Mononuclear cell (primary cell): ENCODE data around the gene SYNDIG1. TPM values are rescaled to one million over a fixed set of nuclear protein-coding genes. Genes with fewer than 3 reads are reported as not detected.
"Not testable (repeated sequence)": the region's sequence is repeated elsewhere in the genome, so short reads cannot be mapped to it uniquely, and the experiment has no call there.

Source experiments
- H3K27me3 ChIP-seq: 2 replicates; pipeline ENCODE4 v1.6.0; 2011; ENCODE audit warnings: low read length, control low read depth; ENCODE audit not compliant: insufficient read depth
- H3K4me1 ChIP-seq: 2 replicates; pipeline ENCODE4 v1.5.1; 2011; ENCODE audit warnings: mild to moderate bottlenecking, low read length, control low read depth; ENCODE audit not compliant: insufficient read depth
- H3K4me3 ChIP-seq: 2 replicates; pipeline ENCODE4 v1.5.1; 2011; ENCODE audit warnings: mild to moderate bottlenecking, low read length, moderate library complexity
- H3K9me3 ChIP-seq: 2 replicates; pipeline ENCODE4 v1.5.1; 2011; ENCODE audit warnings: low read depth, mild to moderate bottlenecking, control low read depth, low read length
- total RNA-seq: library from RNA; depleted of rRNA; stranded (reverse); fragments of >200 nt; gene quantifications from one replicate; pipeline ENCODE4 v1.2.3, GENCODE V29; 2012

SYNDIG1 gene
- total RNA-seq, 1 donor, result not detected

DNA sequence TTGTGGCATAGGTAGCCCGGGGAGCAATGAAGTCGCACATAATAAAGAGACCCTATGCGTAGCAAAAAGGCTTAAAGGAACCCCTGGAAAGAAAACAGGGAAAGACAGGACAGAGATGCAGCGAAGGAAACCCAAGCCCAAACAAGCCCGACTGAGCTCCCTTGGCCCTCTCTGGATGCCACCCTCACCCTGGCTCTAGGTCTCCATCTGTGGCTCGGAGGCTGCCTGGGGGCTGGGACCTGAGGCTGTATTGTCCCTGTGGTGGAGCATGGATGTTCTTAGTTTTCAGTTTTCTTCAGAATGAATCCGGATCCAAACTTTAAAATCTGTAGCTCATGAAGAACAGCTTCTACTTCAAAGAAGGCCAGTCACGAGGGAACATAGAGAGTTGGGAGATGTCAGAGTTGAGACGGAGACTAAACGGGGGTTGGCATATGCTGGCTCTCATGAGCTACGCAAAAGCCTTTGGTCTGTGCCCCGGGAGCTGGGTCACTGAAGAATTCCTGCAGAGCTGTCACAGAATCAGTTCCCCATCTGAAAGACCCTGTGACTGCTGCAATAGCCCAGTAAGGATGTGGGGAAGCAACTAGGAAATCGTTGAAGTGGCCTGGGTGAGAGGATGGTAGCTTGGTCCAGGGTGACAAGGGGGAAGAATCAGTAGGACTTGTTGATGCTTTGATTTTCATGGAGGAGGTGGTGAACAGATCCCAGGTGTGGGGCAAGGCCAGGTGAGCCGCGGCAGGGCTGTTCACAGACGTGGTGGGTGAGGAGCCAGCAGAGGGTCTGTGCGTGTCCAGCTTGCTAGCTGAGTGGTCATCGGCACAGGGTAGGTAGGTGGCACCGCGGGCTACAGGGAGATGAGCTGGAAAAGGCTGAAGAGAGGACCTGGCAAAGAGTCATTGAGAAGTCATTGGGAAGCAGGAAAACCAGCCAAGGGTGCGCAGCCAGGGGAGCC is 35.2 kb downstream of the SYNDIG1 start:
- H3K4me3 ChIP-seq, result no peak overlapping the region
- H3K9me3 ChIP-seq, result no peaks in the 10 kb centered on the region
- H3K4me1 ChIP-seq, result no peaks in the 10 kb centered on the region
- H3K27me3 ChIP-seq, result no peaks in the 10 kb centered on the region

DNA sequence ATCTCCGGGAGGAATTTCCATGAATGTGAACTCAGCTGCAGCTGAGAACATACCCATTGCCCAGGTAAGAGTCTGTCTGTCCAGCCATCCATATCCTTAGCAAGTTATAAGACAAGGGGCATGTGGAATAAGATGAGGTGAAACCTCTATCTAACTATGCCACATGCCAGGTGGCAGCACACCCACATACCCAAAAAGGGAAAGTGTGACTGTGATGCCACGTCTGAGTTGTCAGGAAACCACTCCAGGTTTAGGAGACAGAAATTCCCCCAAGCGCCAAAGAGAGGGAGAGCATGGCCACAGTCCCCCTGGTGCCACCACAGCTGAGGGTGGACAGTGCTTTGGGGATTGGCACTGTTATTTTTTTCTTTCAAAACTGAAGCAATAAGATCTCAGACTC is 36.7 kb downstream of the SYNDIG1 start:
- H3K27me3 ChIP-seq, result no peaks in the 10 kb centered on the region
- no peaks in the 10 kb centered on the region for H3K4me1 ChIP-seq
- no peaks in the 10 kb centered on the region for H3K9me3 ChIP-seq
- no peak overlapping the region for H3K4me3 ChIP-seq

DNA sequence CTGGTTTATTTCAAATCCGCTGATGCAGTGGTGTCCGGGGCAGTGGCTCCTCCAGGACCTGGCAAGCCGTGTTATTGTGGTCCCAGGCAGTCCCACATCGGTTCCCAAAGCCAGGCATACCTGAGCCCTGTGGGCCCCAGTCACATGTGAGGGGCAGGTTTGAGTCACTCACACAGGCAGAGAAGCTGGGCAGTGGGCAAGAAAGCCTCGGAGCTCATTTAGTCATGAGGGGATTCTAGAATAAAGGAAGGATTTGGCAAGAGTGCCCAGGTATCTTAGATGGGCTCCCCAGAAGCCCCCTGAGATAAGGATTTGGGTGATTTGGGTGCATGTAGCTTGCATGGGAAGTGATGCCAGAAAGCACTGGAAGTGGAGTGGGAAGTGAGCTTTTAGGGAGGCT is 37.3 kb downstream of the SYNDIG1 start:
- Histone ChIP-seq H3K27me3 (no peaks in the 10 kb centered on the region), H3K4me1 (no peaks in the 10 kb centered on the region), H3K4me3 (no peak overlapping the region), H3K9me3 (no peaks in the 10 kb centered on the region)

- Histone ChIP-seq H3K27me3 (no peaks in the 10 kb centered on the region), H3K9me3 (no peaks in the 10 kb centered on the region), H3K4me3 (no peak overlapping the region)
These were observed 37.9 kb downstream of the SYNDIG1 start for GRCh38 chr20:24507182-24507853.

DNA sequence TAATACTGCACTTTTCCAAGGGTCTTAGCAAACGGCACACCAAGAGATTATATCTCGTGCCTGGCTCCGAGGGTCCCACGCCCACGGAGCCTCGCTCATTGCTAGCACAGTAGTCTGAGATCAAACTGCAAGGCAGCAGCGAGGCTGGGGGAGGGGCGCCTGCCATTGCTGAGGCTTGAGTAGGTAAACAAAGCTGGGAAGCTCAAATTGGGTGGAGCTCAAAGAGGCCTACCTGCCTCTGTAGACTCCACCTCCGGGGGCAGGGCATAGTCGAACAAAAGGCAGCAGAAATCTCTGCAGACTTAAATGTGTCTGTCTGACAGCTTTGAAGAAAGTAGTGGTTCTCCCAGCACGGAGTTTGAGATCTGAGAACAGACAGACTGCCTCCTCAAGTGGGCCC is 43.0 kb downstream of the SYNDIG1 start:
- not testable (repeated sequence) for H3K27me3 ChIP-seq

More at GRCh38 chr20:24507182-24507853, 37.9 kb downstream of the SYNDIG1 start:
- H3K4me1 ChIP-seq, result no peaks in the 10 kb centered on the region

GRCh38 chr20:24518515-24518914 is 49.1 kb downstream of the SYNDIG1 start:
- H3K27me3 ChIP-seq, result no peaks in the 10 kb centered on the region
- H3K4me3 ChIP-seq, result no peak overlapping the region

More for the DNA sequence above, 43.0 kb downstream of the SYNDIG1 start:
- not testable (repeated sequence) for H3K9me3 ChIP-seq, H3K4me3 ChIP-seq, H3K4me1 ChIP-seq

DNA sequence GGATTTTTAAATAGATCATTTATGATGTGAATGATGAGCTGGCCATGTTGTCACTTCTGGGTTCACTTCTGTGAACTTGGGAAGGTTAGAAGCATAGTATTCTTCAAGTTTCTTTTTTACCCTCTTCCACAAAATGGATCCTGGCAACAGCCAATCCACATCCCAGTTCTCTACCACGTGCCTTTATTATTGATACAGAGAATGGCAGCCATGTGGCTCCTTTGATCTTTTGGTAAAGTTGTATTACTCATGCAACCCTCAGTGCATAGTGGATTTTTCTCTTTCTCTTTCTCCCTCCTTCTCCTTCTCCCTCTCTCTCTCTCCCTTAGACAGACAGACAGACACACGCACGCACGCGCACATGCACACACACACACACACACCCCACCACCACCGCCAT is 50.0 kb downstream of the SYNDIG1 start:
- Histone ChIP-seq H3K4me1 (no peaks in the 10 kb centered on the region), H3K9me3 (no peaks in the 10 kb centered on the region), H3K4me3 (no peak overlapping the region), H3K27me3 (no peaks in the 10 kb centered on the region)

More at GRCh38 chr20:24518515-24518914, 49.1 kb downstream of the SYNDIG1 start:
- Histone ChIP-seq H3K9me3 (no peaks in the 10 kb centered on the region), H3K4me1 (no peaks in the 10 kb centered on the region)

GRCh38 chr20:24521032-24521431 is 51.6 kb downstream of the SYNDIG1 start:
- no peaks in the 10 kb centered on the region for H3K4me1 ChIP-seq
- H3K9me3 ChIP-seq, result no peaks in the 10 kb centered on the region
- no peaks in the 10 kb centered on the region for H3K27me3 ChIP-seq
- H3K4me3 ChIP-seq, result no peak overlapping the region

DNA sequence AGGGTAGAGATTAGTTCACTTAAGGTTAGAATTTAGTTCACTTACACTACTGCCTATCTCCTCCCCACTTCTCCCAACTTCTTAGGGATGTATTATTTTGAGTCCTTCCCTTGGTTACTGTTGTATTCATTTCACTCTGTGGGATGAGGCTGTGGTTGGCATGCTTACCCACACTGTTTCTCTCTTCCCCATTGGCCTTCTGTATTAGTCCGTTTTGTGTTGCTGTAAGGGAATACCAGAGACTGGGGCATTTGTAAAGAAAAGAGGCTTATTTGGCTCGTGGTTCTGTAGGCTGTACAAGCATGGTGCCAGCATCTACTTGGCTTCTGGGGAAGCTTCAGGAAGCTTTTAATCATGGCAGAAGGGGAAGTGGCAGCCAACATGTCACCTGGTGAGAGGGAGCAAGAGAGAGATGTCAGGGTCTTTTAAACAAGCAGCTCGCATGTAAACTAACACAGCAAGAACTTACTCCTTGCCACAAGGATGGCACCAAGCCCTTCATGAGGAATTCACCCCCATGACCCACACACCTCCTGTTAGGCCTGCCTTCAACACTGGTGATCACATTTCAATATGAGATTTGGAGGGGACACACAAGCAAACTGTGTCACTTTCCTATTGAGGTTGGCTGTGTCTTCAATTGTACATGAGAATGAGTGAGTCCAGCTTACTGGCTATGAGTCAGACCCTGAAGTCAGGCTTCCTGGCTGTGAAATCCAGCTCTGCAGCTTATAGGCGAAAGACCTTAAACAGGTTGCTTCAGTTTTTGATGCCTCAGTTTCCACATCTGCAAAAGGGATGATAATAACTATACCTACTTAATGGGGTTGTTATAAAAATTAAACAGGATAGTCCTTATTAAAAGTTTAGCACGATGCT is 53.3 kb downstream of the SYNDIG1 start:
- Histone ChIP-seq H3K4me1 (no peaks in the 10 kb centered on the region), H3K27me3 (no peaks in the 10 kb centered on the region), H3K9me3 (no peaks in the 10 kb centered on the region), H3K4me3 (no peak overlapping the region)

GRCh38 chr20:24523661-24524060 is 54.2 kb downstream of the SYNDIG1 start:
- no peaks in the 10 kb centered on the region for H3K9me3 ChIP-seq
- H3K4me1 ChIP-seq, result no peaks in the 10 kb centered on the region
- H3K4me3 ChIP-seq, result no peak overlapping the region
- no peaks in the 10 kb centered on the region for H3K27me3 ChIP-seq

DNA sequence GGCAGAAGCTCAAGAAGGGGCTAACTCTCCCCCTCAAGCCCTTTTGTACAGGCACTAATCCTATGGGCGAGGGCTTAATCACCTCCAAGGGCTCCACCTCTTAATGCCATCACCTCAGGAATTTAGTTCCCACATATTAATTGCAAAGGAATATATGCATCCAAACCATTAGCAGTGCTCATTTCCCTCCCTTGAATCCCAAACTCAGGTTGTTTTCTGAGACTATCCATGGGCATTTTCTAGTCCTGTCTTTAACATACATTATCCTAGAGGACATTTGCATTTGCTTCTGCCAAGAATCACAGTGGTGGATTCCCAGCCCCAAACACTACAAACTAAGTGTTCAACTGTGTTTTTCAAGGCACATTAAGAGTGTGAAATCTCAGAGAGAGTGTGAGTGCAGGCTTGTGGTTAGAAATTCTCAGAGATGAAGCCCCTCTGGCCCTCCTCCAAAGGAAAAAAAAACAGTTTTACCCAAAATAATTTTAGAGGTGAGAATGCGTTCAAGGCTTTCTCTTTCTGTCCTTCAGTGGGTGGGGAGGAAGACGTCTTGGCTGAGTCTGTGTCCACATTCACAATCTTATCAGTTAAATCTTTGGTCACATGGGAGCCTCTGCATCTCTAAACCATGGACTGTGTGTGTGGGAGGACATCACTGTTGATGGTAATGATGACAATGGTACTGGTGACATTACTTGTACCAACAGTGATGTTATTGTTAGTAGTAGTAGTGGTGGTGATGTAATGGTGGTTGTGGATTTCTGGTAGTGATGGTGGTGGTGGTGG is 59.3 kb downstream of the SYNDIG1 start:
- Histone ChIP-seq H3K4me3 (no peak overlapping the region), H3K9me3 (no peaks in the 10 kb centered on the region), H3K27me3 (no peaks in the 10 kb centered on the region), H3K4me1 (no peaks in the 10 kb centered on the region)

DNA sequence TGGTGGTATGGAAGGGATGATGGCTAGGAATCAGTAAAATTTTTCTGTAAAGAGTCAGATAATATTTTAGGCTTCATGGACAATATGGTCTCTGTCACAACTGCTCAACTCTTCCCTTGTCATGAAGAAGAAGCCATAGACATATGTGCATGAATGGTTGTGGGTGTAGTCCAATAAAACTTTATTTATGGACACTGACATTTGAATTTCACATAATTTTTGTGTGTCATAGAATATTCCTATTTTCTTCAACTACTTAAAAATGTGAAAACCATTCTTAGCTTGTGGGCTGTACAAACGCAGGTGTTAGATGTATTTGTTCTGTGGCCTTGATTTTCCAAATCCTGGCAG is 59.9 kb downstream of the SYNDIG1 start:
- H3K4me1 ChIP-seq, result no peaks in the 10 kb centered on the region
- no peak overlapping the region for H3K4me3 ChIP-seq

DNA sequence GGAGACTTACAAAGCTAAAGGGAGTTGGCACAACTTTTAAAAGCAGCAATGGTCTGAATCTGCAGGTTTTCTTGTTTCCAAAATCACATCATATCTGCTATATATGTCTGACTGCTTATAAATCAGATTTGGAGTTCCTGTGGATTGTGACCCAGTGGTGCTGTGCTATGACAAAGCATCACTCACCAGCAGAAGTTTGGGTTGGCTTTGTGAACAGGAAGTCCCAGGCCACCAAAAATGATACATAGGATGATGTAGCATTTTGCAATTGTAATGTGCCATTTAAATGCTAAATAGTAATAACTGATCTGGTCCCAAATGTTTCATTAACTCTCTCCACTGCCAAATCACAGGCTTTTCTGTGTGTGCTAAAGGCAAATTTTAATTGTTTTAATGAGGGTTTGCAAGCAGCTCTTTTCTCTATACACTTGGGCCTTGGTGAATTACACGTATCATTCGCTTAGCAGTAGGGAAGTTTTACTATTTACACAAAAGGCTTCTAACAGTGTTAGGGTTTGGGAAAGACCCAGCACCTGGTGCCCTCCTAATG is 60.8 kb downstream of the SYNDIG1 start:
- H3K4me3 ChIP-seq, result no peak overlapping the region
- no peaks in the 10 kb centered on the region for H3K9me3 ChIP-seq
- no peaks in the 10 kb centered on the region for H3K4me1 ChIP-seq
- H3K27me3 ChIP-seq, result no peaks in the 10 kb centered on the region

More for the DNA sequence above, 59.9 kb downstream of the SYNDIG1 start:
- Histone ChIP-seq H3K9me3 (no peaks in the 10 kb centered on the region), H3K27me3 (no peaks in the 10 kb centered on the region)

GRCh38 chr20:24531202-24531601 is 61.8 kb downstream of the SYNDIG1 start:
- Histone ChIP-seq H3K27me3 (no peaks in the 10 kb centered on the region), H3K4me1 (no peaks in the 10 kb centered on the region), H3K9me3 (no peaks in the 10 kb centered on the region), H3K4me3 (no peak overlapping the region)
